ENCODE data around the gene ACSL5. TPM values are rescaled to one million over a fixed set of nuclear protein-coding genes. Genes with fewer than 3 reads are reported as not detected.

Gene ACSL5
- total RNA-seq, 2 experiments from 2014 or later: 25.3 to 25.4 TPM

- no peak for DNase-seq (ENCODE audit: low spot score)
- H4K20me1 ChIP-seq (ENCODE audit: insufficient read depth, low read length): no peaks in the 10 kb centered on the region
- intact Hi-C loops (cut with micrococcal nuclease; ENCODE audit: unreplicated experiment): no loop called here
- H3K79me2 ChIP-seq (ENCODE audit: insufficient read depth, low read depth, low read length): no peaks in the 10 kb centered on the region
- ChIA-PET CTCF (ENCODE audit: unreplicated experiment) (no interaction called here), POLR2A (interaction anchor here (0.8 to 1.0 kb wide), 2 partner anchors 44 to 107 kb away, joined by 3 read pairs; no protein-coding TSS in a partner anchor)
- H3K4me2 ChIP-seq (ENCODE audit: low read length): no peak overlapping the region
- H3K9me2 ChIP-seq (ENCODE audit: insufficient read depth, low read length): no peaks in the 10 kb centered on the region
- H3K4me3 ChIP-seq (ENCODE audit: low read depth, low read length, poor library complexity, severe bottlenecking): no peak overlapping the region
- no peak overlapping the region for H3K27ac ChIP-seq (ENCODE audit: low read depth, low read length, poor library complexity, severe bottlenecking)
- no peak for TF ChIP-seq EZH2phosphoT487 (IDR thresholded peaks at IDR 0.05; ENCODE audit: borderline replicate concordance, low read depth, low read length)
- no peak for TF ChIP-seq CTCF (conservative IDR thresholded peaks at IDR 0.05; ENCODE audit: low read length)
- H3K36me3 ChIP-seq (ENCODE audit: insufficient read depth, low read length): no peaks in the 10 kb centered on the region
- no peaks in the 10 kb centered on the region for H3K4me1 ChIP-seq (ENCODE audit: insufficient read depth, low read length, poor library complexity, severe bottlenecking)
- BruUV-seq (replicated peaks): no TSS peak
- H2AFZ ChIP-seq (ENCODE audit: low read length): no peak overlapping the region
- no peaks in the 10 kb centered on the region for H3K9me3 ChIP-seq (ENCODE audit: low read length)
Observed at GRCh38 chr10:112330607-112331160, 43.2 kb upstream of the ACSL5 start.

- no peak overlapping the region for H3K27ac ChIP-seq (ENCODE audit: low read depth, low read length, poor library complexity, severe bottlenecking)
- H2AFZ ChIP-seq (ENCODE audit: low read length): no peak overlapping the region
- H3K4me3 ChIP-seq (ENCODE audit: low read depth, low read length, poor library complexity, severe bottlenecking): no peak overlapping the region
- H3K4me2 ChIP-seq (ENCODE audit: low read length): no peak overlapping the region
- no peaks in the 10 kb centered on the region for H3K9me3 ChIP-seq (ENCODE audit: low read length)
- intact Hi-C loops (cut with micrococcal nuclease; ENCODE audit: unreplicated experiment): no loop called here
- TF ChIP-seq CTCF (conservative IDR thresholded peaks at IDR 0.05; ENCODE audit: low read length) (no peak), EZH2phosphoT487 (IDR thresholded peaks at IDR 0.05; ENCODE audit: borderline replicate concordance, low read depth, low read length) (no peak)
- H3K36me3 ChIP-seq (ENCODE audit: insufficient read depth, low read length): no peaks in the 10 kb centered on the region
- DNase-seq (ENCODE audit: low spot score): no peak
- CTCF ChIA-PET (ENCODE audit: unreplicated experiment): no interaction called here
- BruUV-seq (replicated peaks): no TSS peak
- no peaks in the 10 kb centered on the region for H3K4me1 ChIP-seq (ENCODE audit: insufficient read depth, low read length, poor library complexity, severe bottlenecking)
- H4K20me1 ChIP-seq (ENCODE audit: insufficient read depth, low read length): no peaks in the 10 kb centered on the region
- H3K79me2 ChIP-seq (ENCODE audit: insufficient read depth, low read depth, low read length): no peaks in the 10 kb centered on the region
- POLR2A ChIA-PET: no interaction called here
- no peaks in the 10 kb centered on the region for H3K9me2 ChIP-seq (ENCODE audit: insufficient read depth, low read length)
Observed at GRCh38 chr10:112332022-112332421, 41.9 kb upstream of the ACSL5 start.

- POLR2A ChIA-PET: no interaction called here
Observed at GRCh38 chr10:112332509-112333228, 41.2 kb upstream of the ACSL5 start.

More at GRCh38 chr10:112332509-112333228, 41.2 kb upstream of the ACSL5 start:
- Histone ChIP-seq H3K79me2 (ENCODE audit: insufficient read depth, low read depth, low read length) (no peaks in the 10 kb centered on the region), H3K9me3 (ENCODE audit: low read length) (no peaks in the 10 kb centered on the region), H3K27ac (ENCODE audit: low read depth, low read length, poor library complexity, severe bottlenecking) (no peak overlapping the region), H3K4me1 (ENCODE audit: insufficient read depth, low read length, poor library complexity, severe bottlenecking) (no peaks in the 10 kb centered on the region), H3K4me3 (ENCODE audit: low read depth, low read length, poor library complexity, severe bottlenecking) (no peak overlapping the region), H4K20me1 (ENCODE audit: insufficient read depth, low read length) (no peaks in the 10 kb centered on the region), H3K36me3 (ENCODE audit: insufficient read depth, low read length) (no peaks in the 10 kb centered on the region), H3K9me2 (ENCODE audit: insufficient read depth, low read length) (no peaks in the 10 kb centered on the region), H3K4me2 (ENCODE audit: low read length) (no peak overlapping the region), H2AFZ (ENCODE audit: low read length) (no peak overlapping the region)
- no peak for DNase-seq (ENCODE audit: low spot score)
- TF ChIP-seq CTCF (conservative IDR thresholded peaks at IDR 0.05; ENCODE audit: low read length) (no peak), EZH2phosphoT487 (IDR thresholded peaks at IDR 0.05; ENCODE audit: borderline replicate concordance, low read depth, low read length) (no peak)
- intact Hi-C loops (cut with micrococcal nuclease; ENCODE audit: unreplicated experiment): no loop called here
- CTCF ChIA-PET (ENCODE audit: unreplicated experiment): no interaction called here
- no TSS peak for BruUV-seq (replicated peaks)

Measured in OCI-LY7 (cell line).